ENCODE results near the gene UQCC3. TPM values are rescaled to one million over a fixed set of nuclear protein-coding genes. Genes with fewer than 3 reads are reported as not detected.

UQCC3 gene
- polyA plus RNA-seq, 1 of the 3 experiments (the other 2 are of a cell fraction), result 24.8 TPM

DNA sequence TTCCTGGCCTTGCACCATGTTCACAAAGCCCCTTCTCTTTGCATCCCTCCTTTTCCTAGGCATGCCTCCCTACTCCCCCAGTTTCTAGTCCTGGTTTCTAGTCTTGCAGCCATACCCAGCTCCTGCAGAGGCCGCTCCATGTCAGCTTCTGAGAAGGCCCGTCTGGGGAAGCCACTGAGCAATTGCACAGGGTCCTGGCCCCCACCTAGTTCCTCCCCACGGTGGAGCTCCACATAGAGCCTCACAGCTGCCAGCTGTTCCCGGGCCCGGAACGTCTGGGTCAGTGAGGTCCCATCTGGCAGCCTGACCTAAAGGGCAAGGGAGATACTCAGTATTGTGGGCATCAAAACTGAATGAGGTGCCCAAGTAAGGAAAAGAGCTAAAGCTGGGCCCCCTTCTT, 5.2 kb downstream of the UQCC3 start:
- Histone ChIP-seq H2AFZ (ENCODE audit: low read depth) (no peak overlapping the region), H3K9me2 (no peaks in the 10 kb centered on the region), H3K27me3 (ENCODE audit: insufficient read depth) (no peaks in the 10 kb centered on the region), H3K36me3 (replicated peaks in 1 of 2; ENCODE audit: control insufficient read depth in 1 of 2, insufficient read depth in 2 of 2, low read length in 1 of 2) (peaks cover 19 to 26% of the 10 kb centered on the region in 2 experiments), H3F3A (replicated peaks; ENCODE audit: insufficient read depth) (peaks cover 50% of the 10 kb centered on the region), H4K20me1 (ENCODE audit: insufficient read depth) (no peaks in the 10 kb centered on the region), H3K27ac (ENCODE audit: low read depth in 2 of 2, low read length in 1 of 2) (0 out of 4 replicates have a peak overlapping the region, but pooled peaks of 1 of the 2 experiments have one; percentile 2), H3K4me3 (ENCODE audit: low read depth in 2 of 2, low read length in 1 of 2) (no peak overlapping the region), H3K9me3 (no peaks in the 10 kb centered on the region), H3K4me2 (no peak overlapping the region), H3K9ac (no peak overlapping the region), H3K79me2 (ENCODE audit: insufficient read depth) (peaks cover 71% of the 10 kb centered on the region), H3K4me1 (ENCODE audit: control insufficient read depth in 1 of 2, insufficient read depth in 2 of 2, low read depth in 1 of 2, low read length in 1 of 2) (peaks cover 18 to 24% of the 10 kb centered on the region in 2 experiments; a peak in 3 of 4 replicates)
- no peak for DNase-seq
- 60% methylated on average over 5 of the region's 6 CpGs for WGBS (ENCODE audit: low lambda C conversion rate)
- ChIA-PET POLR2A (interaction anchor here (1.2 to 2.6 kb wide), 3 partner anchors 12 to 165 kb away, joined by 3 to 13 read pairs (median 3); partner anchors contain the start of genes C11orf98, CSKMT and HNRNPUL2), CTCF (interaction anchor here (0.7 to 1.7 kb wide), 4 partner anchors 18 to 282 kb away, joined by 3 to 7 read pairs (median 4); partner anchors contain the start of gene EML3)
- TF ChIP-seq EP300 (IDR thresholded peaks at IDR 0.05; ENCODE audit: borderline replicate concordance in 1 of 2, low read depth in 1 of 2, low read length in 1 of 2) (no peak), MXI1 (IDR thresholded peaks at IDR 0.05; ENCODE audit: low read depth, low read length) (no peak), RCOR1 (IDR thresholded peaks at IDR 0.05; ENCODE audit: low read length) (no peak), TEAD4 (IDR thresholded peaks at IDR 0.05; ENCODE audit: borderline replicate concordance, insufficient read depth) (no peak), EZH2phosphoT487 (IDR thresholded peaks at IDR 0.05; ENCODE audit: borderline replicate concordance, low read depth) (no peak), FOXM1 (IDR thresholded peaks at IDR 0.05; ENCODE audit: low read depth) (no peak), YY1 (IDR thresholded peaks at IDR 0.05; ENCODE audit: low read depth) (no peak), ELF1 (IDR thresholded peaks at IDR 0.05) (no peak), NFIC (IDR thresholded peaks at IDR 0.05; ENCODE audit: borderline replicate concordance) (no peak), SIN3A (IDR thresholded peaks at IDR 0.05; ENCODE audit: borderline replicate concordance, low read depth, low read length) (no peak), RFX5 (IDR thresholded peaks at IDR 0.05; ENCODE audit: low read length) (no peak), RXRA (IDR thresholded peaks at IDR 0.05; ENCODE audit: borderline replicate concordance, low read depth) (no peak), CHD2 (IDR thresholded peaks at IDR 0.05; ENCODE audit: low read length, partially characterized antibody) (no peak), GATA2 (CRISPR knock-in tag; IDR thresholded peaks at IDR 0.05) (no peak), TCF12 (IDR thresholded peaks at IDR 0.05) (no peak), USF1 (IDR thresholded peaks at IDR 0.05; ENCODE audit: borderline replicate concordance, low read depth) (no peak)
- TF ChIP-seq, protein P1, sequence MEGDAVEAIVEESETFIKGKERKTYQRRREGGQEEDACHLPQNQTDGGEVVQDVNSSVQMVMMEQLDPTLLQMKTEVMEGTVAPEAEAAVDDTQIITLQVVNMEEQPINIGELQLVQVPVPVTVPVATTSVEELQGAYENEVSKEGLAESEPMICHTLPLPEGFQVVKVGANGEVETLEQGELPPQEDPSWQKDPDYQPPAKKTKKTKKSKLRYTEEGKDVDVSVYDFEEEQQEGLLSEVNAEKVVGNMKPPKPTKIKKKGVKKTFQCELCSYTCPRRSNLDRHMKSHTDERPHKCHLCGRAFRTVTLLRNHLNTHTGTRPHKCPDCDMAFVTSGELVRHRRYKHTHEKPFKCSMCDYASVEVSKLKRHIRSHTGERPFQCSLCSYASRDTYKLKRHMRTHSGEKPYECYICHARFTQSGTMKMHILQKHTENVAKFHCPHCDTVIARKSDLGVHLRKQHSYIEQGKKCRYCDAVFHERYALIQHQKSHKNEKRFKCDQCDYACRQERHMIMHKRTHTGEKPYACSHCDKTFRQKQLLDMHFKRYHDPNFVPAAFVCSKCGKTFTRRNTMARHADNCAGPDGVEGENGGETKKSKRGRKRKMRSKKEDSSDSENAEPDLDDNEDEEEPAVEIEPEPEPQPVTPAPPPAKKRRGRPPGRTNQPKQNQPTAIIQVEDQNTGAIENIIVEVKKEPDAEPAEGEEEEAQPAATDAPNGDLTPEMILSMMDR (IDR thresholded peaks at IDR 0.05), result no peak
- TF ChIP-seq, protein P2, sequence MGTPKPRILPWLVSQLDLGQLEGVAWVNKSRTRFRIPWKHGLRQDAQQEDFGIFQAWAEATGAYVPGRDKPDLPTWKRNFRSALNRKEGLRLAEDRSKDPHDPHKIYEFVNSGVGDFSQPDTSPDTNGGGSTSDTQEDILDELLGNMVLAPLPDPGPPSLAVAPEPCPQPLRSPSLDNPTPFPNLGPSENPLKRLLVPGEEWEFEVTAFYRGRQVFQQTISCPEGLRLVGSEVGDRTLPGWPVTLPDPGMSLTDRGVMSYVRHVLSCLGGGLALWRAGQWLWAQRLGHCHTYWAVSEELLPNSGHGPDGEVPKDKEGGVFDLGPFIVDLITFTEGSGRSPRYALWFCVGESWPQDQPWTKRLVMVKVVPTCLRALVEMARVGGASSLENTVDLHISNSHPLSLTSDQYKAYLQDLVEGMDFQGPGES (IDR thresholded peaks at IDR 0.05; ENCODE audit: low read depth, low read length), result no peak

All from SK-N-SH (cell line).